ENCODE results near the gene WDR13.
A peak's percentile ranks its signal among the peaks of the same experiment; 100 is the strongest.
"Not testable (repeated sequence)": the region's sequence is repeated elsewhere in the genome, so short reads cannot be mapped to it uniquely, and the experiment has no call there.

Gene WDR13

GRCh38 chrX:48597353-48598264, at the start of gene WDR13:
Gene WDR13, plus strand, starts transcription at chrX:48597492. Its CDS starts 505 bp downstream, at chrX:48597997.
- DNase-seq (ENCODE audit: low spot score): peak; percentile 94

DNA sequence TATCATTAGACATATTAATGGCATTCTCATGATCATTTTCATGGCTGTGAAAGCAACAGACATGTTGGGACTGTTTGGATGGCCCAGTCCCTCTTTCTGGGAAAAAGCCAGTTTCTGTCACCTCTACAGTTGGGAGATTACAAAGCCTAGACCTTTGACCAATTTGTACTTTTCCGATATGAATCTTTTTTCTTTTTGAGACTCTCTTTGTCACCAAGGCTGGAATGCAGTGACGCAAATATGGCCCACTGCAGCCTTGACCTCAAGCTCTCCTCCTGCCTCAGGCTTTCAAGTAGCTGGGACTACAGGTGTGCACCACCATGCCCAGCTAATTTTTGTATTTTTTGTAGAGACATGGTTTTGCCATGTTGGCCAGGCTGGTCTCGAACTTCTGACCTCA, 48.4 kb upstream of the WDR13 start:
- no peak for DNase-seq (ENCODE audit: low spot score)

- not testable (repeated sequence) for DNase-seq (ENCODE audit: low spot score)
Observed at GRCh38 chrX:48555731-48556325, 41.5 kb upstream of the WDR13 start.

DNA sequence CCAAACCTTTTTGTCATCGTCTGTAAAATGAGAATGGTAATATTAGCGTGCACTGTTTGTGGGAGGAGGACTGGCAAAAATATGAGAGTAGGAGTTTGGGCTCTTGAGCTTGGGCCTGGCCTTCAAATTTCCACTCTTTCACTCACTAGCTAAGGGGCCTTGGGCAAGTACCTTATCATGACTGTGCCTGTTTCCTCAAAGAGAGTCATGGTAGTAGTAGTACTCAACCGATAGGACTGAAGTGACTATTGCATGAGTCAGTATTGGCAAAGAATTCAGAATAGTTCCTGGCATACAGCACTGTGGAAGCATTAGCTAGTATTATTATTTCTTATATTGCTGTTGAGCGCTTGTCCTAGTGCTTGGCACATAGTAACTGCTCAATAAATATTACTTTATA, 39.0 kb upstream of the WDR13 start:
- no peak for DNase-seq (ENCODE audit: low spot score)

GRCh38 chrX:48559636-48560035, 37.7 kb upstream of the WDR13 start:
- DNase-seq (ENCODE audit: low spot score): no peak

GRCh38 chrX:48560056-48560455, 37.2 kb upstream of the WDR13 start:
- DNase-seq (ENCODE audit: low spot score): no peak

DNA sequence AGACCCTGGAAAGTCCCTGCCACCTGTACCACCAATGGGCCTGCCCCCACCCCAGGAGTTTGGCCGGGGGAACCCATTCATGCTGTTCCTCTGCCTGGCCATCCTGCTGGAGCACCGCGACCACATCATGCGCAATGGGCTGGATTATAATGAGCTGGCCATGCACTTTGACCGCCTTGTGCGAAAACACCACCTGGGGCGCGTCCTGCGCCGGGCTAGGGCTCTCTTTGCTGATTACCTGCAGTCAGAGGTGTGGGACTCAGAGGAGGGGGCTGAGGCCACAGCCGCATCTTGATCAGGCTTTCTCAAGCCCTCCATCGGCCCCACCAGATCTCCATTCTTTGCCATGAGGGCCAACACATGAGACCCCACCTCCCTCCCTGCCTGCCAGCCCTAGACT, 36.6 kb upstream of the WDR13 start:
- no peak for DNase-seq (ENCODE audit: low spot score)

GRCh38 chrX:48569958-48570357, 27.3 kb upstream of the WDR13 start:
- DNase-seq (ENCODE audit: low spot score): no peak

DNA sequence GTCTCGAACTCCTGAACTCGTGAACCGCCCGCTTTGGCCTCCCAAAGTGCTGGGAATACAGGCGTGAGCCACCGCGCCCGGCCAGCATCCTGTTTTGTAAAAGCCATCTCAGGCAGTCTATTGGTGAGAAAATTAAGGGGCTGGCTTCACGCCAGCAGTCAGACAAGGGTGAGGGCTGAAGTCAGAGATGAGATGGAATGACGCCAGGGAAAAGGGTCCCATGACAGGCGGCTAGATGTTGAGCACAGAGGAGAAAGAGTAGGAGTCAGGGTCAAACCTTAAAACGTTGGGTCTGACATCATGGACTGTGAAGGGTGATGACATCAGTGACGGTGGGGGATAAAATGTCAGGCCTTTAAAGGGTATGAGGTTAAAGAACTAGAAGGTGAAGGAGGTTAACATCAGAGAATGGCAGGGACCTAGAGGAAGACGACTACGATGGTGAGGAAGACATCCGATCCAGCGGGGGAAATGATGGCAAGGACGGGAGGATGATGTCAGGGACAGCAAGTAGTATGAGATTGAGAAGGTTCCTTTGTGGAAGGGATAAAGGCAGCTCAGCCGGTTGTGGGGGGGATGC, 23.5 kb upstream of the WDR13 start:
- DNase-seq (ENCODE audit: low spot score): no peak

GRCh38 chrX:48574270-48575266, 22.7 kb upstream of the WDR13 start, which contains the start of gene RBM3:
Gene RBM3, plus strand, starts transcription at chrX:48574484. Its CDS starts 697 bp downstream, at chrX:48575181.
- peak; percentile 94 for DNase-seq (ENCODE audit: low spot score)

DNA sequence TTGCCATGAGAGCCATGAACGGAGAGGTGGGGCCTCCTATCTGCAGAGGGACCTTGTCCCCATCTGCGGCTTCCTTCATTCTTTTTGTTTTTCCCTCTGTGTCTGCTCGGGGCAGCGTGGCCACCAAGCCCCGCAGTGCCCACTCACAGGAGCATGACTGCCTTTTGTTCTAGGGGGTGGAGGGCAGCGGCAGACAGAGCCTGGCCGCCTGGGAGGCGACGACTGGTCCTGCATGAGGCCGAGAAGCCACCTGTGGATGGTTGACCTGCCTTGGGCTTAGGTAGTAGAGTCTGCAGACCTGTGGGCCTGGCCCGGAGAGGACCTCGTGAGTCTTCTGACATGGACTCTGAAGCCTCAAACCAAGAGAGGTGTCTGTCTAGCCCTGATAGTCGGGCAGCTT, 21.6 kb upstream of the WDR13 start:
- DNase-seq (ENCODE audit: low spot score): no peak

DNA sequence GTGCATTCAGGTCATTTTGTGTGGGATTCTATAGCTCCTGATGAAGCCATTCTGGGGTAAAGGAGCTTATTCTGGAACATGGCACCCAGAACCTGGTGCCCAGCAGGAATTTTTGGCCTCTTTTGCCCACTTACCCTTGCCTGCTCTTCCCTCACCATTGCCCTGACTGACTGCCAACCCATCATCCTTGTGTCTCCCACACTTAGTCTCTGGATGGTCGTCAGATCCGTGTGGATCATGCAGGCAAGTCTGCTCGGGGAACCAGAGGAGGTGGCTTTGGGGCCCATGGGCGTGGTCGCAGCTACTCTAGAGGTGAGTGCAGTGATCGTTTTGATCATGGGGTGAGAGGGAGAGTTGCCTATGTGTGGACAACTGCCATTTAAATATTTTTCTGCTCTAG, 21.2 kb upstream of the WDR13 start:
- DNase-seq (ENCODE audit: low spot score): no peak

DNA sequence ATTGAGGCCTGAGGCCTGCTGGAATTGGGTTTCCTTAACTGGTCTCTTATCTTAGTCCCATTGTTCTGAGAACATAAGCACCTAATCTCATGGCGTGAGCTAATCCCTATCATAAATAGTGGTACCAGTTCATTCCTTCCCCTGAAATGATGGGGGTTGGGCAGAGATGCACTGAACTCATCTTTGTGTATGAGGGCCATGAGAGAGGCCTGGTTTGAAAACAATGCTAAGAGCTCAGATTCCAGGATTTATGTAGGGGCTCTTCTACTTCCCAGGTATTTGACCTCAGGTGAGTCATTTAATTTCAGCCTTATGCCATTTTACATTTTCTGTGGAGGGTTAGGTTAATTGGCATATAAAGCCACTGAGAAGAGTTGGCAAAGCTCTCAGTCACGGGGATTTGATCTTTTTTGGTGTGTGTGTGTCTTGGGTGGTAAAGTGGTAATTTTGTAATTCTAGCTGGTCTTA, 18.6 kb upstream of the WDR13 start:
- no peak for DNase-seq (ENCODE audit: low spot score)

DNA sequence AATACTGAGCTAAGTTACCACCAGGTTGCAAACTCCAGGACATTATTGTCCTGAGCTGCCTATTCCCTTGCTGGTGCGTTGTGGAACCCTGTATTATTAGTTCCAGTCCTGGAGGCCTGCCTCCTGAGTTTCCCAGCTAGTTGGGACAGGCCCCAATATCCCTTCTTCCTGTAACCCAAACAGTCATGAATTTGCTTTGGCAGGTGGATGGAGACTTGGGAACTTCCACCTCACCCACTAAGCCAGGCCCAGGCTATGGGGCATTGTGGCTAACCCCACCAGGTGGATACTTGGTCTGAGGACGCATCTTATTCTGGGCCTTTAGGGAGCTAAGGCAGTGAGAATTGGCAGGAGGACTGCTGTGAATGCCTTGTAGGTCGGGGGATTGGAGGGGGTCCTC, 18.0 kb upstream of the WDR13 start:
- no peak for DNase-seq (ENCODE audit: low spot score)

DNA sequence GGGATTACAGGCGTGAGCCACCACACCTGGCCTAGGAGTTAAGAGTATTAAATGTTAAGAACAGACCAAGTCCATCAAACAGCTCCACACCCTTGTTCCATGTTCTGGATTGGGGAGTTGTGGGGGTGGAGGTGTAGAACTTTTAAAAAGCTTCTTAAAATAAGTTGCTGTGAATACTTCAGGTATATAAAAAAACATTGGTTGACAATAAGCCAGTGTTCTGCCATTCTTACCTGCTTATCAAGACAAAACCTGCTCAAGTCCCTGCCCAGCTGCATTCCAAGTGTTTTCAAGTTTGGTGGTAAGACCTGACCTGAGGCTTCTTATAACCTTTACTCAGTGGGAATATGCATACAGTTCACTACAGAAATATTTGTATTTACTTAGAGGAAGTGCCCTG, 16.6 kb upstream of the WDR13 start:
- DNase-seq (ENCODE audit: low spot score): no peak

- DNase-seq (ENCODE audit: low spot score): no peak
Observed at GRCh38 chrX:48584698-48585097, 12.6 kb upstream of the WDR13 start.

- DNase-seq (ENCODE audit: low spot score): no peak
Observed at GRCh38 chrX:48589482-48590162, 7.7 kb upstream of the WDR13 start.

DNA sequence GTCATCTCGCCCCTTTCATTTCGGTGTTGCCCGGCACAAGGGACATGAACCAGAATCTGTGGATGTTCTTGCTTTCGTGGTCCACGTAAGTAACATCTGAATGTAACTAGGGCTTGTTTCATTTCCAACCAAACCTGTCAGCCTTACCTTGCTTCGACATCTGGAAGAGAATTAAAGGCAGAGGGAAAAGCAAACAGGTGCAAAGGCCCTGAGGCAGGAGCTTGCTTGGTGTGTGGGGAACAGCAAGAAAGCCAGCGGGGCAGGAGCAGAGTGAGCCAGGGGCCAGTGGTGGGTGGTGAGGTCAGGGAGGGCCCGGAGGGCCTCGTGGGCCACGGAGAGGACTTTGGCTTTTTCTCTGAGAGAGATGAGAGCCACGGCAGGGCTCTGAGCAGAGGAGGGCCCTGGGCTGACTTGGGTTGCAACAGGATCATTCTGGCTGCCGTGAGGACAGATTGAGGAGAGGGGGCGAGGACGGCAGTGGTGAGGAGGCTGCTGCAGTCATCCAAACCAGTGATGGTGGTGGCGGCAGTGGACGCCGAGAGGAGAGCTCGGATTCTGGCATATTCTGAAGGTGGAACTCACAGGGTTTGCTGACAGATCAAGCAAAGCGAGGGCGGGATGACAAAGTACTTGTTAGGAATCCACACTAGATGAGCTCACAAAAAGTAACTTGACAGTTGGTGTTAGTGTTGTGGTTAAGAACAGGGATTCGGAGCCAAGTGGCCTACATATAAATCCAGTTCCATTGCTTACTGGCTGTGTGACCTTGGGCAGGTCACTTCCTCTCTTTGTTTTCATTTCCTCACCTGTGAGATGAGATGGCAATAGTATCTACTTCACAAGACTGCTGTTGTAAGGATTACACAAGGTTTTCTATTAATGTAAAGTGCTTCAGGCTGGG, 6.8 kb upstream of the WDR13 start:
- DNase-seq (ENCODE audit: low spot score): no peak

DNA sequence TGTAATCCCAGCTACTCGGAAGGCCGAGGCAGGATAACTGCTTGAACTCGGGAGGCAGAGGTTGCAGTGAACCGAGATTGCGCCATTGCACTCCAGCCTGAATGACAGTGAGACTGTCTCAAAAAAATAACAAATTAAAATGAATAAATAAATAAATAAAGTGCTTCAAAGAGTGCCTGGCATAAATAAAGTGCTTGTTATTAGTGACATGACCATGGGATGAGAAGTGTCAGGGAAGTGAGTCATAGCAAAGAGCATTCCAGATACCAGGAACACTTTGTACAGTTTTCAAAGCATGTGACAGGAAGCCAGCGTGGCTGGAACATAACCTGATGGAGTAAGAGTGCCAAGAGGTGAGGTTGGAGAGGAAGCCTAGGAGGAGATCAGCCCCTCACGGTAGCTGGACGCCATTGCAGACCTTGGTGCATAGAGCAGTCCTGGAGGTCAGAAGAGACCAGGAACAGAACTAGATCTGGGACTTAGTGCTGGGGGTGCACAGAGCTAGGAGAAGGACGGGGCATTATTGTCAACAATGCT, 6.0 kb upstream of the WDR13 start:
- no peak for DNase-seq (ENCODE audit: low spot score)

- no peak for DNase-seq (ENCODE audit: low spot score)
Observed at GRCh38 chrX:48592971-48593370, 4.3 kb upstream of the WDR13 start.
